T-helper 2 cell treated with Interferon-gamma antibody and Interleukin-4, amounts not matched to agents 100 ng/mL and 5 ng/mL, for 36 hours (primary cell): ENCODE measurements around the gene RTN4RL2. TPM values are rescaled to one million over a fixed set of nuclear protein-coding genes. Genes with fewer than 3 reads are reported as not detected.

Experiments used
- intact Hi-C: fragments of 100-400 bp; cut with micrococcal nuclease; formaldehyde crosslinking; loops from one replicate; pipeline ENCODE4 v1.15.1; 2023
- total RNA-seq: library from RNA; stranded (reverse); gene quantifications from 2 replicates; pipeline ENCODE4 v1.2.3, GENCODE V29; 2022

The RTN4RL2 gene
- total RNA-seq, 1 donor from 2014 or later: 0.20 TPM

- intact Hi-C loops: no loop called here
Measured at GRCh38 chr11:57479021-57479663, 18.8 kb downstream of the RTN4RL2 start.

- intact Hi-C loops: loop anchor here (1.0 to 5.0 kb wide), 3 partner anchors 23 to 135 kb away; partner anchors contain the start of gene UBE2L6
Measured at GRCh38 chr11:57479911-57480310, 19.6 kb downstream of the RTN4RL2 start.

GRCh38 chr11:57480409-57481137, 20.2 kb downstream of the RTN4RL2 start:
- intact Hi-C loops: loop anchor here (1.0 to 5.0 kb wide), 3 partner anchors 23 to 135 kb away; partner anchors contain the start of gene UBE2L6

- intact Hi-C loops: loop anchor here (5.0 kb wide), 1 partner anchor 86 kb away; the partner anchor contains the start of gene UBE2L6
Measured at GRCh38 chr11:57481315-57481714, 21.0 kb downstream of the RTN4RL2 start.

GRCh38 chr11:57481915-57482781, 21.8 kb downstream of the RTN4RL2 start:
- intact Hi-C loops: loop anchor here (5.0 kb wide), 1 partner anchor 85 kb away; the partner anchor contains the start of gene UBE2L6

GRCh38 chr11:57482782-57483561, 22.6 kb downstream of the RTN4RL2 start:
- intact Hi-C loops: loop anchor here (5.0 kb wide), 1 partner anchor 84 kb away; the partner anchor contains the start of gene UBE2L6

- intact Hi-C loops: loop anchor here (5.0 kb wide), 1 partner anchor 84 kb away; the partner anchor contains the start of gene UBE2L6
Measured at GRCh38 chr11:57483562-57483918, 23.2 kb downstream of the RTN4RL2 start.

- intact Hi-C loops: loop anchor here (5.0 kb wide), 1 partner anchor 83 kb away; the partner anchor contains the start of gene UBE2L6
Measured at GRCh38 chr11:57484141-57484710, 23.9 kb downstream of the RTN4RL2 start.

- intact Hi-C loops: no loop called here
Measured at GRCh38 chr11:57485217-57485990, 25.1 kb downstream of the RTN4RL2 start.

GRCh38 chr11:57487021-57487778, 26.9 kb downstream of the RTN4RL2 start:
- intact Hi-C loops: no loop called here

- intact Hi-C loops: no loop called here
Measured at GRCh38 chr11:57487920-57488659, 27.8 kb downstream of the RTN4RL2 start.

- intact Hi-C loops: loop anchor here (2.0 kb wide), 1 partner anchor 154 kb away; no protein-coding TSS in a partner anchor
Measured at GRCh38 chr11:57490456-57491248, 30.3 kb downstream of the RTN4RL2 start.

- intact Hi-C loops: loop anchor here (2.0 kb wide), 1 partner anchor 153 kb away; no protein-coding TSS in a partner anchor
Measured at GRCh38 chr11:57491371-57492061, 31.2 kb downstream of the RTN4RL2 start.

- intact Hi-C loops: loop anchor here (1.0 kb wide), 1 partner anchor 33 kb away; no protein-coding TSS in a partner anchor
Measured at GRCh38 chr11:57493507-57494503, 33.5 kb downstream of the RTN4RL2 start.
